Measurements from ENCODE around the gene ARHGEF17.

The ARHGEF17 gene

GRCh38 chr11:73380897-73381410 lies 72.9 kb downstream of the ARHGEF17 start:
- DNase-seq: no peak

GRCh38 chr11:73381589-73381988 lies 73.5 kb downstream of the ARHGEF17 start:
- no peak for DNase-seq

- DNase-seq: no peak
Measured at GRCh38 chr11:73382183-73382582, 74.1 kb downstream of the ARHGEF17 start.

GRCh38 chr11:73382747-73383146 lies 74.7 kb downstream of the ARHGEF17 start:
- DNase-seq: no peak

GRCh38 chr11:73383249-73384124 lies 75.4 kb downstream of the ARHGEF17 start:
- no peak for DNase-seq

- DNase-seq: no peak
Measured at GRCh38 chr11:73384125-73384441, 76.0 kb downstream of the ARHGEF17 start.

- no peak for DNase-seq
Measured at GRCh38 chr11:73384531-73384871, 76.4 kb downstream of the ARHGEF17 start.

- DNase-seq: peak; percentile 34
Measured at GRCh38 chr11:73384872-73385689, 77.0 kb downstream of the ARHGEF17 start.

GRCh38 chr11:73386016-73386415 lies 77.9 kb downstream of the ARHGEF17 start:
- DNase-seq: no peak

- DNase-seq: no peak
Measured at GRCh38 chr11:73386546-73386945, 78.5 kb downstream of the ARHGEF17 start.

- DNase-seq: no peak
Measured at GRCh38 chr11:73387594-73388264, 79.7 kb downstream of the ARHGEF17 start.

GRCh38 chr11:73388265-73389133 lies 80.4 kb downstream of the ARHGEF17 start:
- DNase-seq: no peak

GRCh38 chr11:73389134-73389525 lies 81.1 kb downstream of the ARHGEF17 start:
- no peak for DNase-seq

GRCh38 chr11:73389916-73390315 lies 81.8 kb downstream of the ARHGEF17 start:
- no peak for DNase-seq

GRCh38 chr11:73390601-73391565 lies 82.8 kb downstream of the ARHGEF17 start:
- DNase-seq: no peak

GRCh38 chr11:73391665-73392064 lies 83.6 kb downstream of the ARHGEF17 start:
- no peak for DNase-seq

- no peak for DNase-seq
Measured at GRCh38 chr11:73392108-73393010, 84.3 kb downstream of the ARHGEF17 start.

GRCh38 chr11:73393011-73393380 lies 84.9 kb downstream of the ARHGEF17 start:
- no peak for DNase-seq

GRCh38 chr11:73393479-73394415 lies 85.7 kb downstream of the ARHGEF17 start:
- DNase-seq: peak; percentile 65
